Hepatocyte (in vitro differentiated cells): ENCODE results near the gene ANKRD22. TPM values are rescaled to one million over a fixed set of nuclear protein-coding genes. Genes with fewer than 3 reads are reported as not detected.

Experiments used
- DNase-seq: peaks from one replicate; pipeline ENCODE4 v3.0.0-alpha.2; 2016; ENCODE audit warnings: low spot score
- H2AFZ ChIP-seq: fragments of 200-600 bp; sonication (generic); 2 replicates; pipeline ENCODE4 v1.6.0; 2016; ENCODE audit warnings: antibody characterized with exemption, mild to moderate bottlenecking
- H3K27ac ChIP-seq: fragments of 200-600 bp; sonication (generic); 2 replicates; pipeline ENCODE4 v1.5.1; 2016; ENCODE audit warnings: mild to moderate bottlenecking
- H3K27me3 ChIP-seq: fragments of 200-600 bp; sonication (generic); 2 replicates; pipeline ENCODE4 v1.6.1; 2016
- H3K36me3 ChIP-seq: fragments of 200-600 bp; sonication (generic); replicated peaks from 2 replicates; pipeline ENCODE4 v1.5.1; 2016; ENCODE audit warnings: low read depth; ENCODE audit not compliant: insufficient read depth
- H3K4me1 ChIP-seq: fragments of 200-600 bp; sonication (generic); 2 replicates; pipeline ENCODE4 v1.5.1; 2016; ENCODE audit warnings: mild to moderate bottlenecking, moderate library complexity; ENCODE audit not compliant: insufficient read depth
- H3K4me2 ChIP-seq: fragments of 200-600 bp; sonication (generic); 2 replicates; pipeline ENCODE4 v1.6.0; 2016
- H3K4me3 ChIP-seq: fragments of 200-600 bp; sonication (generic); 2 replicates; pipeline ENCODE4 v1.5.1; 2016; ENCODE audit warnings: mild to moderate bottlenecking
- H3K79me2 ChIP-seq: fragments of 200-600 bp; sonication (generic); 2 replicates; pipeline ENCODE4 v1.6.0; 2017; ENCODE audit warnings: mild to moderate bottlenecking
- H3K9me2 ChIP-seq: fragments of 200-600 bp; sonication (generic); replicated peaks from 2 replicates; pipeline ENCODE4 v1.6.0; 2017; ENCODE audit warnings: mild to moderate bottlenecking; ENCODE audit not compliant: insufficient read depth
- H3K9me3 ChIP-seq: fragments of 200-600 bp; sonication (generic); 2 replicates; pipeline ENCODE4 v1.5.1; 2016; ENCODE audit warnings: low read depth, mild to moderate bottlenecking
- H4K20me1 ChIP-seq: fragments of 200-600 bp; sonication (generic); 2 replicates; pipeline ENCODE4 v1.6.0; 2016; ENCODE audit warnings: mild to moderate bottlenecking; ENCODE audit not compliant: insufficient read depth, poor library complexity, severe bottlenecking
- CTCF ChIP-seq: fragments of 200-600 bp; sonication (generic); IDR thresholded peaks from 2 replicates; pipeline ENCODE4 v1.5.1; 2016; ENCODE audit warnings: antibody characterized with exemption, mild to moderate bottlenecking; ENCODE audit not compliant: poor library complexity
- EZH2 ChIP-seq: fragments of 200-600 bp; sonication (generic); IDR thresholded peaks from 2 replicates; pipeline ENCODE4 v1.6.1; 2016; ENCODE audit warnings: antibody characterized with exemption, mild to moderate bottlenecking, borderline replicate concordance
- EZH2phosphoT487 ChIP-seq: fragments of 200-600 bp; sonication (generic); IDR thresholded peaks from one replicate; pipeline ENCODE4 v1.6.1; 2018; ENCODE audit warnings: antibody characterized with exemption, mild to moderate bottlenecking, low read depth, moderate library complexity; ENCODE audit not compliant: unreplicated experiment, severe bottlenecking
- whole genome bisulfite sequencing: methylation state at CpG from one replicate; pipeline ENCODE4 v1.1.6; 2016; ENCODE audit warnings: low lambda C conversion rate; ENCODE audit errors: missing lambda C conversion rate; 5-methylcytosine and 5-hydroxymethylcytosine counted together
- polyA plus RNA-seq: library from polyadenylated mRNA; unstranded; fragments of >200 nt; fragmentation: Nextera tagmentation; extraction: Ambion mirVana; gene quantifications from 2 replicates; pipeline ENCODE4 v1.2.1, GENCODE V29; 2016
- total RNA-seq: library from RNA; depleted of rRNA; stranded (reverse); fragments of >200 nt; gene quantifications from 2 replicates; pipeline ENCODE4 v1.2.3, GENCODE V29; 2014

The ANKRD22 gene
- total and polyA plus RNA-seq, 2 experiments from 2014 or later = 2.1 to 2.7 TPM

GRCh38 chr10:88896994-88897853, 45.6 kb upstream of the ANKRD22 start:
- Histone ChIP-seq H2AFZ (no peak overlapping the region), H3K9me2 (no peaks in the 10 kb centered on the region), H3K27ac (peak overlapping the region; percentile 96), H3K79me2 (peaks cover 9% of the 10 kb centered on the region), H3K4me3 (no peak overlapping the region), H3K36me3 (no peaks in the 10 kb centered on the region), H3K27me3 (no peaks in the 10 kb centered on the region), H3K4me2 (peak overlapping the region; percentile 30), H4K20me1 (no peaks in the 10 kb centered on the region), H3K4me1 (peaks cover 43% of the 10 kb centered on the region), H3K9me3 (no peaks in the 10 kb centered on the region)
- TF ChIP-seq EZH2 = no peak
- TF ChIP-seq CTCF = no peak
- no peak for TF ChIP-seq EZH2phosphoT487
- peak; percentile 66 for DNase-seq
- 10% methylated on average over 8 of the region's 8 CpGs for WGBS

DNA sequence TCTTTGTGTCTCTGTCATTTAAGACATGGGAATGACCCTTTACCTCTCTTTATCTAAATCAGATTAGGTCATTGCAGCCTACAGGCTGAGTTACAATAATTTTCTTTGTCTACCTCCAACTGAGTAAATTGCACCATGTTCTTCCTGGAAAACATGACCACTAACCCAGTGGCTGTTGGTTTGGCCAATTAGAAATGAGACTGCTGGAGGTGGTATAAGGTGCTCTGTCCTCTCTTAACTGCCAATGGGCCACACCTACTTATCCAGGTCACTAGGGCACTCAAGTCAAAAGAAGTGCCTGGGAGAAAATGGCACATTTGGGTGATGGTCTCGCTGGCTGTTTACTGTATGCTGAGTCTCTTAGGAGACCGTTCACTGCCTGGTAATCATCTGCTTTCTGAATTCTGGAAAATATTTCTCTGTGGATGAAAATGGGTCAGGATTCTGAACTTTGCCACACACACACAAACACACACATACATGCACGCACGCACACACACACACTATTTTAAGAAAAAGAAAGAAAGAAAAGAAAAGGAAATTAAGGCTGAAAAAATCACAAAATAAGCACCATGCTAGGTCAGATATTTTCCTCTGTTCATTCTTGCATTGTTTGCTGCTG, 44.8 kb upstream of the ANKRD22 start:
- no peaks in the 10 kb centered on the region for H3K9me3 ChIP-seq
- no peaks in the 10 kb centered on the region for H3K27me3 ChIP-seq
- H3K27ac ChIP-seq = peak overlapping the region; percentile 96
- H4K20me1 ChIP-seq = no peaks in the 10 kb centered on the region
- H3K4me1 ChIP-seq = peaks cover 41% of the 10 kb centered on the region
- peaks cover 4% of the 10 kb centered on the region for H3K79me2 ChIP-seq
- H3K9me2 ChIP-seq = no peaks in the 10 kb centered on the region
- peak; percentile 71 for DNase-seq
- H3K4me3 ChIP-seq = no peak overlapping the region
- TF ChIP-seq CTCF = no peak
- TF ChIP-seq EZH2 = no peak
- no peak for TF ChIP-seq EZH2phosphoT487
- WGBS = 85% methylated on average over 4 of the region's 4 CpGs
- no peak overlapping the region for H2AFZ ChIP-seq
- no peaks in the 10 kb centered on the region for H3K36me3 ChIP-seq
- peak overlapping the region; percentile 30 for H3K4me2 ChIP-seq

- peaks cover 15% of the 10 kb centered on the region for H3K79me2 ChIP-seq
- no peaks in the 10 kb centered on the region for H3K9me2 ChIP-seq
- 42% methylated on average over 1 of the region's 1 CpG for WGBS
- H3K9me3 ChIP-seq = no peaks in the 10 kb centered on the region
- H3K27ac ChIP-seq = peak overlapping the region; percentile 96
- DNase-seq = peak; percentile 32
- no peak overlapping the region for H3K4me3 ChIP-seq
- no peaks in the 10 kb centered on the region for H3K36me3 ChIP-seq
- H4K20me1 ChIP-seq = no peaks in the 10 kb centered on the region
- peaks cover 37% of the 10 kb centered on the region for H3K4me1 ChIP-seq
- H3K4me2 ChIP-seq = no peak overlapping the region
- no peaks in the 10 kb centered on the region for H3K27me3 ChIP-seq
- H2AFZ ChIP-seq = no peak overlapping the region
- TF ChIP-seq EZH2phosphoT487 (no peak), CTCF (no peak), EZH2 (no peak)
Observed at GRCh38 chr10:88895250-88895649, 43.6 kb upstream of the ANKRD22 start.
